ENCODE data around the gene SRSF1.

SRSF1 gene, protein sequence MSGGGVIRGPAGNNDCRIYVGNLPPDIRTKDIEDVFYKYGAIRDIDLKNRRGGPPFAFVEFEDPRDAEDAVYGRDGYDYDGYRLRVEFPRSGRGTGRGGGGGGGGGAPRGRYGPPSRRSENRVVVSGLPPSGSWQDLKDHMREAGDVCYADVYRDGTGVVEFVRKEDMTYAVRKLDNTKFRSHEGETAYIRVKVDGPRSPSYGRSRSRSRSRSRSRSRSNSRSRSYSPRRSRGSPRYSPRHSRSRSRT

DNA sequence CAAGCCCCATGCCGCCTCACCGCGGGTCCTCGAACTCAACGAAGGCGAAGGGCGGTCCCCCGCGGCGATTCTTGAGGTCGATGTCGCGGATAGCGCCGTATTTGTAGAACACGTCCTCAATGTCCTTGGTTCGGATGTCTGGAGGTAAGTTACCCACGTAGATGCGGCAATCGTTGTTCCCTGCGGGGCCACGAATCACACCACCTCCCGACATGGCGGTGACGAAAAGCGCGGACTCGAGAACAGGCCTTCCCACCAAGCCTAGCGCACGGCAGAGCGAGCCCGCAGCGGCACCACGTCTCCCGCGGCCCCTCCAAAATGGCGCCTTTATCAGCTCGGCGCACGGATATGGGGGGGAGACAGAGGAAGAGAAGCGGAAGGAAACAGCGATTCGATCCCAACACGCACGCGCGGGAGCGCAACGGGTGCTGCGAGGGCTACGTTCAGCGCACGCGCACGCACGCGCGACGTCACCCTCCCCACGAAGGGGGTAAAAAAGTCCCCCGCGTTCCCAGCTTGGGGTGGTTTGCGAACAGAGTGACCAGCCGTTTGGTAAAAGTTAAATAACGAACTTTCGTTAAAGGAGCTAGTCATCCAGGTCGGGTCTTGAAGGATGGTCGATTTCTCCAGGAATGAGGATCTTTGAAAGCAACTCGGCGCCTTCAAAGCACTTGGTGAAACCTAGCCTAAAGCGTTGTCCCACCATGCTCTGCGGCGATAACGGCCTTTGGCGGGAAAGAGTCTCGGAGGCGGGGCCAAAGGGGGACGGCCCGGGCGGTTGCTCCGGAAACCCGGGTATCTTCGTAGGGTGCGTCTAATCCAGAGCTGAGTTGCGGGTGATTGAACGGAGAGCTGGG lies at the start of gene SRSF1:
Gene SRSF1, minus strand, starts transcription at position 323 of the 857 bp plus-strand sequence. Its CDS starts 109 bp downstream, at position 214.
- peak within 1 kb of the TSS; percentile 99 for H3K4me3 ChIP-seq (ENCODE audit: low read length)
- peak within 1 kb of the TSS; percentile 86 for H3K4me2 ChIP-seq (ENCODE audit: low read depth, low read length)
- H3F3A ChIP-seq (ENCODE audit: insufficient read depth, low read length) = peaks cover 25% of the 10 kb centered on the region
- peak; percentile 99 for DNase-seq
- TF ChIP-seq, protein P1, sequence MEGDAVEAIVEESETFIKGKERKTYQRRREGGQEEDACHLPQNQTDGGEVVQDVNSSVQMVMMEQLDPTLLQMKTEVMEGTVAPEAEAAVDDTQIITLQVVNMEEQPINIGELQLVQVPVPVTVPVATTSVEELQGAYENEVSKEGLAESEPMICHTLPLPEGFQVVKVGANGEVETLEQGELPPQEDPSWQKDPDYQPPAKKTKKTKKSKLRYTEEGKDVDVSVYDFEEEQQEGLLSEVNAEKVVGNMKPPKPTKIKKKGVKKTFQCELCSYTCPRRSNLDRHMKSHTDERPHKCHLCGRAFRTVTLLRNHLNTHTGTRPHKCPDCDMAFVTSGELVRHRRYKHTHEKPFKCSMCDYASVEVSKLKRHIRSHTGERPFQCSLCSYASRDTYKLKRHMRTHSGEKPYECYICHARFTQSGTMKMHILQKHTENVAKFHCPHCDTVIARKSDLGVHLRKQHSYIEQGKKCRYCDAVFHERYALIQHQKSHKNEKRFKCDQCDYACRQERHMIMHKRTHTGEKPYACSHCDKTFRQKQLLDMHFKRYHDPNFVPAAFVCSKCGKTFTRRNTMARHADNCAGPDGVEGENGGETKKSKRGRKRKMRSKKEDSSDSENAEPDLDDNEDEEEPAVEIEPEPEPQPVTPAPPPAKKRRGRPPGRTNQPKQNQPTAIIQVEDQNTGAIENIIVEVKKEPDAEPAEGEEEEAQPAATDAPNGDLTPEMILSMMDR (IDR thresholded peaks at IDR 0.05; ENCODE audit: low read length) = no peak
- TF ChIP-seq EZH2 (optimal IDR thresholded peaks at IDR 0.05; ENCODE audit: low read depth, low read length) (no peak), EZH2phosphoT487 (IDR thresholded peaks at IDR 0.05; ENCODE audit: low read length) (no peak)
- H3K9me2 ChIP-seq (replicated peaks; ENCODE audit: insufficient read depth, low read length) = no peaks in the 10 kb centered on the region
- H4K20me1 ChIP-seq (ENCODE audit: insufficient read depth, low read length) = peaks cover 33% of the 10 kb centered on the region
- H3K79me2 ChIP-seq (ENCODE audit: low read length) = peaks cover 50% of the 10 kb centered on the region
- H3K4me1 ChIP-seq (ENCODE audit: low read length) = peaks cover 15% of the 10 kb centered on the region
- H3K27me3 ChIP-seq (replicated peaks; ENCODE audit: insufficient read depth, low read length) = no peaks in the 10 kb centered on the region
- peak within 1 kb of the TSS; percentile 100 for H3K9ac ChIP-seq (ENCODE audit: low read length)
- H3K36me3 ChIP-seq (replicated peaks; ENCODE audit: insufficient read depth, low read length) = peaks cover 31% of the 10 kb centered on the region
- H2AFZ ChIP-seq (ENCODE audit: low read length) = peak within 1 kb of the TSS; percentile 88
- H3K27ac ChIP-seq (ENCODE audit: low read length) = peak within 1 kb of the TSS; percentile 90
- no peaks in the 10 kb centered on the region for H3K9me3 ChIP-seq (replicated peaks; ENCODE audit: insufficient read depth, low read length)

DNA sequence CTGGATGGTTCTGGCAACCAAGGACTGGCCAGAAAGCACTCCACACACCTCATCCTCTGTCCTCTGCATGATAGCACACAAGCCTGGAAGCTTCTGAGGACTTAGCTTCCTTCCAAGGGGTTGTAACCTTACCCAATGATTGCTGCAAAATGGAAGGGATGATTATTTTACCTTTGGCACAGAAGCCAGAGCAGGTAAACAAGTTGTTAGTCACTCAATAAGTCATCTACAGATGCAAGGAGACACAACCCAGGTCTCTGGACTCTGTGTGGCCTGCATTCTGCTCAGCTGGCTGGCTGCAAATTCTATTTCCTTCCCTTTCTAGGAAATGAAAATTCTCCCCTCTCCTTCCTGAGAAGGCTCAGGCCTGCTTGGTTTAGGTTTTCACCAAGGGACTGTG lies 49.4 kb upstream of the SRSF1 start:
- H3K27ac ChIP-seq (ENCODE audit: low read length) = no peak overlapping the region
- no peak for DNase-seq
- no peaks in the 10 kb centered on the region for H3K9me3 ChIP-seq (replicated peaks; ENCODE audit: insufficient read depth, low read length)
- H3K4me2 ChIP-seq (ENCODE audit: low read depth, low read length) = no peak overlapping the region
- H3K9ac ChIP-seq (ENCODE audit: low read length) = no peak overlapping the region
- TF ChIP-seq EZH2phosphoT487 (IDR thresholded peaks at IDR 0.05; ENCODE audit: low read length) = no peak
- TF ChIP-seq EZH2 (optimal IDR thresholded peaks at IDR 0.05; ENCODE audit: low read depth, low read length) = no peak
- no peaks in the 10 kb centered on the region for H3K27me3 ChIP-seq (replicated peaks; ENCODE audit: insufficient read depth, low read length)
- no peaks in the 10 kb centered on the region for H3K9me2 ChIP-seq (replicated peaks; ENCODE audit: insufficient read depth, low read length)
- no peaks in the 10 kb centered on the region for H3K79me2 ChIP-seq (ENCODE audit: low read length)
- no peak overlapping the region for H3K4me3 ChIP-seq (ENCODE audit: low read length)
- H3K36me3 ChIP-seq (replicated peaks; ENCODE audit: insufficient read depth, low read length) = no peaks in the 10 kb centered on the region
- H3K4me1 ChIP-seq (ENCODE audit: low read length) = no peaks in the 10 kb centered on the region
- no peaks in the 10 kb centered on the region for H3F3A ChIP-seq (ENCODE audit: insufficient read depth, low read length)
- H4K20me1 ChIP-seq (ENCODE audit: insufficient read depth, low read length) = no peaks in the 10 kb centered on the region
- no peak overlapping the region for H2AFZ ChIP-seq (ENCODE audit: low read length)

GRCh38 chr17:58054641-58055040 lies 47.6 kb upstream of the SRSF1 start:
- Histone ChIP-seq H3K4me3 (ENCODE audit: low read length) (no peak overlapping the region), H4K20me1 (ENCODE audit: insufficient read depth, low read length) (no peaks in the 10 kb centered on the region), H3K27ac (ENCODE audit: low read length) (no peak overlapping the region), H3K9me3 (replicated peaks; ENCODE audit: insufficient read depth, low read length) (no peaks in the 10 kb centered on the region), H3K4me2 (ENCODE audit: low read depth, low read length) (no peak overlapping the region), H3K4me1 (ENCODE audit: low read length) (no peaks in the 10 kb centered on the region), H3K27me3 (replicated peaks; ENCODE audit: insufficient read depth, low read length) (no peaks in the 10 kb centered on the region), H3K79me2 (ENCODE audit: low read length) (no peaks in the 10 kb centered on the region), H3F3A (ENCODE audit: insufficient read depth, low read length) (no peaks in the 10 kb centered on the region), H2AFZ (ENCODE audit: low read length) (no peak overlapping the region), H3K36me3 (replicated peaks; ENCODE audit: insufficient read depth, low read length) (no peaks in the 10 kb centered on the region), H3K9ac (ENCODE audit: low read length) (no peak overlapping the region), H3K9me2 (replicated peaks; ENCODE audit: insufficient read depth, low read length) (no peaks in the 10 kb centered on the region)
- DNase-seq = no peak
- no peak for TF ChIP-seq EZH2phosphoT487 (IDR thresholded peaks at IDR 0.05; ENCODE audit: low read length)
- no peak for TF ChIP-seq EZH2 (optimal IDR thresholded peaks at IDR 0.05; ENCODE audit: low read depth, low read length)
- TF ChIP-seq, protein P1 (IDR thresholded peaks at IDR 0.05; ENCODE audit: low read length) = no peak

Measured in MM.1S (cell line).